ENCODE results near the gene USP10.

The USP10 gene

GRCh38 chr16:84804326-84804725 lies 104.5 kb downstream of the USP10 start:
- DNase-seq (ENCODE audit: low spot score), result no peak

- DNase-seq (ENCODE audit: low spot score), result no peak
Measured at GRCh38 chr16:84806256-84806889, 106.6 kb downstream of the USP10 start.

GRCh38 chr16:84806890-84807258 lies 107.1 kb downstream of the USP10 start:
- no peak for DNase-seq (ENCODE audit: low spot score)

GRCh38 chr16:84807776-84808175 lies 108.0 kb downstream of the USP10 start:
- no peak for DNase-seq (ENCODE audit: low spot score)

GRCh38 chr16:84808826-84809225 lies 109.0 kb downstream of the USP10 start:
- no peak for DNase-seq (ENCODE audit: low spot score)

- no peak for DNase-seq (ENCODE audit: low spot score)
Measured at GRCh38 chr16:84810518-84811273, 110.9 kb downstream of the USP10 start.

GRCh38 chr16:84811529-84811928 lies 111.7 kb downstream of the USP10 start:
- DNase-seq (ENCODE audit: low spot score), result no peak

GRCh38 chr16:84813141-84813934 lies 113.5 kb downstream of the USP10 start:
- no peak for DNase-seq (ENCODE audit: low spot score)

GRCh38 chr16:84815462-84815861 lies 115.7 kb downstream of the USP10 start:
- no peak for DNase-seq (ENCODE audit: low spot score)

GRCh38 chr16:84816023-84816422 lies 116.2 kb downstream of the USP10 start:
- DNase-seq (ENCODE audit: low spot score), result no peak

- no peak for DNase-seq (ENCODE audit: low spot score)
Measured at GRCh38 chr16:84816485-84816884, 116.7 kb downstream of the USP10 start.

GRCh38 chr16:84817206-84817605 lies 117.4 kb downstream of the USP10 start:
- no peak for DNase-seq (ENCODE audit: low spot score)

- DNase-seq (ENCODE audit: low spot score), result no peak
Measured at GRCh38 chr16:84817613-84818012, 117.8 kb downstream of the USP10 start.

GRCh38 chr16:84818133-84818532 lies 118.3 kb downstream of the USP10 start:
- DNase-seq (ENCODE audit: low spot score), result no peak

GRCh38 chr16:84818989-84819643 lies 119.3 kb downstream of the USP10 start:
- no peak for DNase-seq (ENCODE audit: low spot score)

- peak; percentile 94 for DNase-seq (ENCODE audit: low spot score)
Measured at GRCh38 chr16:84819644-84820304, 120.0 kb downstream of the USP10 start, which contains the start of gene CRISPLD2. Gene CRISPLD2 (plus strand): TSS chr16:84819985. CDS start chr16:84838496, 18,511 bp downstream.

GRCh38 chr16:84820305-84820684 lies 120.5 kb downstream of the USP10 start:
- no peak for DNase-seq (ENCODE audit: low spot score)

- no peak for DNase-seq (ENCODE audit: low spot score)
Measured at GRCh38 chr16:84820771-84821170, 121.0 kb downstream of the USP10 start.

- DNase-seq (ENCODE audit: low spot score), result no peak
Measured at GRCh38 chr16:84821179-84821578, 121.4 kb downstream of the USP10 start.

- DNase-seq (ENCODE audit: low spot score), result no peak
Measured at GRCh38 chr16:84821728-84822689, 122.2 kb downstream of the USP10 start.

- no peak for DNase-seq (ENCODE audit: low spot score)
Measured at GRCh38 chr16:84822990-84823389, 123.2 kb downstream of the USP10 start.

All from germinal center (tissue), 1 donor.